Endothelial cell of umbilical vein (primary cell): ENCODE data around the gene ENTREP1. TPM values are rescaled to one million over a fixed set of nuclear protein-coding genes. Genes with fewer than 3 reads are reported as not detected.

Experiments used
- BruUV-seq: library from RNA; stranded (reverse); fragments of 400-500 nt; replicated peaks from 2 replicates; lab custom pipeline; 2021; lab: Mats Ljungman, UMichigan
- CTCF ChIA-PET: fragments of 300-600, 350-600 bp; sonication (Branson Sonifier 250); formaldehyde crosslinking; loops from one replicate; lab custom pipeline; 2021; ENCODE audit warnings: antibody characterized with exemption, inconsistent platforms; lab: Charles Lee
- POLR2A ChIA-PET: fragments of 300-600, 350-600 bp; sonication (Branson Sonifier 250); formaldehyde crosslinking; loops from one replicate; lab custom pipeline; 2021; ENCODE audit warnings: antibody characterized with exemption, inconsistent platforms; lab: Charles Lee
- DNase-seq: peaks from one replicate; pipeline ENCODE4 v3.0.0-alpha.2; 2011; ENCODE audit warnings: low read depth, low spot score
- FAIRE-seq: peaks from 2 replicates; lab custom pipeline; 2011; peaks lifted over from hg19 to GRCh38; lab: Jason Lieb, UNC
- H2AFZ ChIP-seq: 2 replicates; pipeline ENCODE4 v1.6.0; 2012; ENCODE audit warnings: low read depth, low read length, control low read depth, inconsistent platforms
- H3K27ac ChIP-seq: 2 replicates; pipeline ENCODE4 v1.5.1; 2011; ENCODE audit warnings: low read depth, mild to moderate bottlenecking, control low read depth, low read length, moderate library complexity; ENCODE audit not compliant: insufficient read depth
- H3K27me3 ChIP-seq, 2 experiments: 2 replicates each; pipeline versions ENCODE4 v1.6.0 to v1.6.1; 2011; ENCODE audit warnings: low read length in 2 of 2, mixed read lengths in 1 of 2; ENCODE audit not compliant: control insufficient read depth in 2 of 2, insufficient read depth in 2 of 2
- H3K36me3 ChIP-seq, 2 experiments: 2 replicates in 1 of 2; 3 replicates in 1 of 2; pipeline ENCODE4 v1.5.1; 2011; ENCODE audit warnings: low read length in 2 of 2, mild to moderate bottlenecking in 1 of 2, moderate library complexity in 1 of 2; ENCODE audit not compliant: control insufficient read depth in 2 of 2, insufficient read depth in 2 of 2; ENCODE audit errors: extremely low read depth in 1 of 2
- H3K4me1 ChIP-seq: 3 replicates; pipeline ENCODE4 v1.5.1; 2011; ENCODE audit warnings: mild to moderate bottlenecking, low read length; ENCODE audit not compliant: control insufficient read depth, insufficient read depth; ENCODE audit errors: extremely low read depth
- H3K4me2 ChIP-seq: 2 replicates; pipeline ENCODE4 v1.6.1; 2011; ENCODE audit warnings: low read length, control low read depth, mixed read lengths; ENCODE audit not compliant: insufficient read depth
- H3K4me3 ChIP-seq, 3 experiments: fragments of 200-600 bp in 1 of 3; sonication (generic), shearing (Covaris generic) in 1 of 3; replicated peaks in 1 of 3; 2 replicates each; pipeline ENCODE4 v1.5.1; 2011 to 2016; ENCODE audit warnings: control low read depth in 3 of 3, low read length in 3 of 3, mild to moderate bottlenecking in 2 of 3, inconsistent platforms in 1 of 3, low read depth in 1 of 3, moderate library complexity in 1 of 3; ENCODE audit not compliant: insufficient read depth in 1 of 3
- H3K79me2 ChIP-seq: 2 replicates; pipeline ENCODE4 v1.6.0; 2012; ENCODE audit warnings: low read length, inconsistent platforms; ENCODE audit not compliant: control insufficient read depth, insufficient read depth
- H3K9ac ChIP-seq: replicated peaks from 2 replicates; pipeline ENCODE3; 2011; ENCODE audit warnings: low read length, control low read depth; ENCODE audit not compliant: insufficient read depth; ENCODE audit errors: extremely low read depth
- H3K9me1 ChIP-seq: replicated peaks from 3 replicates; pipeline ENCODE4 v1.6.0; 2011; ENCODE audit warnings: mild to moderate bottlenecking, low read length; ENCODE audit not compliant: control insufficient read depth, insufficient read depth; ENCODE audit errors: extremely low read depth
- H3K9me3 ChIP-seq: replicated peaks from 2 replicates; pipeline ENCODE4 v1.5.1; 2012; ENCODE audit warnings: low read length, inconsistent platforms; ENCODE audit not compliant: control insufficient read depth, insufficient read depth
- H4K20me1 ChIP-seq: replicated peaks from 2 replicates; pipeline ENCODE3; 2011; ENCODE audit warnings: mild to moderate bottlenecking, low read length; ENCODE audit not compliant: control insufficient read depth, insufficient read depth; ENCODE audit errors: extremely low read depth
- EZH2 ChIP-seq: IDR thresholded peaks from 2 replicates; pipeline ENCODE4 v1.6.1; 2012; ENCODE audit warnings: borderline replicate concordance, low read depth, mild to moderate bottlenecking, moderate library complexity, low read length, inconsistent platforms; ENCODE audit not compliant: severe bottlenecking
- FOS ChIP-seq: IDR thresholded peaks from 2 replicates; pipeline ENCODE4 v1.6.1; 2011; ENCODE audit warnings: mild to moderate bottlenecking, low read length, moderate library complexity, borderline replicate concordance; ENCODE audit not compliant: insufficient read depth
- GATA2 ChIP-seq: IDR thresholded peaks from 2 replicates; pipeline ENCODE4 v1.7.0; 2011; ENCODE audit warnings: low read depth, mild to moderate bottlenecking, moderate library complexity, mixed read lengths, low read length; ENCODE audit not compliant: insufficient read length, insufficient read depth
- JUN ChIP-seq: IDR thresholded peaks from 2 replicates; pipeline ENCODE4 v1.6.1; 2011; ENCODE audit warnings: borderline replicate concordance, low read depth; ENCODE audit not compliant: insufficient read length, insufficient read depth
- POLR2A ChIP-seq: IDR thresholded peaks from 2 replicates; pipeline ENCODE4 v1.6.1; 2012; ENCODE audit warnings: low read depth, mild to moderate bottlenecking, control low read depth, low read length
- POLR2AphosphoS5 ChIP-seq: IDR thresholded peaks from 2 replicates; pipeline ENCODE4 v1.6.1; 2012; ENCODE audit warnings: low read depth, mild to moderate bottlenecking, control low read depth, low read length, moderate library complexity; ENCODE audit not compliant: insufficient read depth
- dilution Hi-C: fragments of 300-500 bp; cut with MboI; formaldehyde crosslinking; loops from one replicate; pipeline ENCODE4 v1.15.0; 2019; ENCODE audit warnings: low sequenced_read_pairs; ENCODE audit not compliant: extremely low pct_ligation_motif_present
- intact Hi-C: fragments of 100-400 bp; cut with micrococcal nuclease; formaldehyde crosslinking; loops from one replicate; pipeline ENCODE4 v1.10.0; 2022
- polyA plus RNA-seq, 4 experiments: library from polyadenylated mRNA; depleted of rRNA in 3 of 4; stranded (reverse) in 3 of 4; unstranded in 1 of 4; fragments of >200 nt; gene quantifications; 2 replicates each; pipeline versions ENCODE4 v1.2.1 to v1.2.3, GENCODE V29; 2011 to 2012; ENCODE audit warnings: missing spikeins in 1 of 4
- total RNA-seq: library from RNA; stranded (reverse); gene quantifications from 2 replicates; pipeline ENCODE4 v1.2.3, GENCODE V29; 2021
- TF ChIP-seq, protein P1 (sequence below), 2 donors: IDR thresholded peaks; 1 replicate in 1 of 2; 2 replicates in 1 of 2; pipeline ENCODE4 v1.5.1; 2011; ENCODE audit warnings: low read length in 2 of 2, mild to moderate bottlenecking in 2 of 2, moderate library complexity in 2 of 2, control low read depth in 1 of 2, inconsistent platforms in 1 of 2, low read depth in 1 of 2; ENCODE audit not compliant: insufficient read depth in 1 of 2; ENCODE audit errors: extremely low read depth in 1 of 2
- TF ChIP-seq, protein P2 (sequence below): IDR thresholded peaks from 2 replicates; pipeline ENCODE4 v1.6.1; 2011; ENCODE audit not compliant: insufficient read depth, insufficient read length

ENTREP1 gene
- total and polyA plus RNA-seq, 2 donors (not counting 3 experiments of a cell fraction or from before 2014, with no cell fraction given) = 7.1 to 13.5 TPM

DNA sequence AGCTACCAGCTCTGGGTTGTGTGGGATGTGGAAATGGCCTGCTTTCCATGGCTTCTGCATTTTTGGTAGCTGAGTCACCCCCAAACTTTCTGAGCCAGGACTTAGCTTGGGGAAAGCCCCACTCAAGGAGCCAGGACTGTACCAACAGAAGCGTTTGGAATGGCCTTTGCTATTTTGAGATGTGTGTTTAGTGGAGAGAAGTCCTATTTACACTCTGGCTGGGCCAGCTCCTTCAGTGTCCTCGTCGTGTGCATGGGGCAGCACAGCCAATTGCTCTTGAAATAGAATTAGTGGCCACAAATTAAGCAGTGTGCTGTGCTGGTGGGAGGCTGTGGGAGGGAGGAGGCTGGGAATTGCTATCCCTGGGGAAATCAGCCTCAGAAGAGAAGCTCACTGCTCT, 51.6 kb downstream of the ENTREP1 start:
- no peak for TF ChIP-seq FOS
- no peak for TF ChIP-seq POLR2AphosphoS5
- TF ChIP-seq, protein P1, sequence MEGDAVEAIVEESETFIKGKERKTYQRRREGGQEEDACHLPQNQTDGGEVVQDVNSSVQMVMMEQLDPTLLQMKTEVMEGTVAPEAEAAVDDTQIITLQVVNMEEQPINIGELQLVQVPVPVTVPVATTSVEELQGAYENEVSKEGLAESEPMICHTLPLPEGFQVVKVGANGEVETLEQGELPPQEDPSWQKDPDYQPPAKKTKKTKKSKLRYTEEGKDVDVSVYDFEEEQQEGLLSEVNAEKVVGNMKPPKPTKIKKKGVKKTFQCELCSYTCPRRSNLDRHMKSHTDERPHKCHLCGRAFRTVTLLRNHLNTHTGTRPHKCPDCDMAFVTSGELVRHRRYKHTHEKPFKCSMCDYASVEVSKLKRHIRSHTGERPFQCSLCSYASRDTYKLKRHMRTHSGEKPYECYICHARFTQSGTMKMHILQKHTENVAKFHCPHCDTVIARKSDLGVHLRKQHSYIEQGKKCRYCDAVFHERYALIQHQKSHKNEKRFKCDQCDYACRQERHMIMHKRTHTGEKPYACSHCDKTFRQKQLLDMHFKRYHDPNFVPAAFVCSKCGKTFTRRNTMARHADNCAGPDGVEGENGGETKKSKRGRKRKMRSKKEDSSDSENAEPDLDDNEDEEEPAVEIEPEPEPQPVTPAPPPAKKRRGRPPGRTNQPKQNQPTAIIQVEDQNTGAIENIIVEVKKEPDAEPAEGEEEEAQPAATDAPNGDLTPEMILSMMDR (IDR thresholded peaks at IDR 0.05; ENCODE audit: extremely low read depth in 1 of 2, insufficient read depth in 1 of 2, low read depth in 1 of 2, low read length in 2 of 2) = no peak
- no peak for TF ChIP-seq POLR2A
- no peak for TF ChIP-seq GATA2
- TF ChIP-seq EZH2 = no peak
- TF ChIP-seq, protein P2, sequence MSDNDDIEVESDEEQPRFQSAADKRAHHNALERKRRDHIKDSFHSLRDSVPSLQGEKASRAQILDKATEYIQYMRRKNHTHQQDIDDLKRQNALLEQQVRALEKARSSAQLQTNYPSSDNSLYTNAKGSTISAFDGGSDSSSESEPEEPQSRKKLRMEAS = no peak
- TF ChIP-seq JUN = peak; percentile 44
- H3K9me3 ChIP-seq = no peaks in the 10 kb centered on the region
- intact Hi-C loops = no loop called here
- H3K4me1 ChIP-seq = peaks cover 28% of the 10 kb centered on the region
- H4K20me1 ChIP-seq = no peaks in the 10 kb centered on the region
- ChIA-PET CTCF (interaction anchor here (0.6 kb wide), 1 partner anchor 12 kb away, joined by 3 read pairs; no protein-coding TSS in a partner anchor), POLR2A (no interaction called here)
- H3K9me1 ChIP-seq = no peaks in the 10 kb centered on the region
- H2AFZ ChIP-seq = peak overlapping the region; percentile 7
- dilution Hi-C loops = no loop called here
- H3K27ac ChIP-seq = no peak overlapping the region
- no peak overlapping the region for H3K4me2 ChIP-seq
- H3K27me3 ChIP-seq = no peaks in the 10 kb centered on the region
- no peak overlapping the region for H3K4me3 ChIP-seq
- no TSS peak for BruUV-seq
- no peak overlapping the region for H3K9ac ChIP-seq
- no peaks in the 10 kb centered on the region for H3K79me2 ChIP-seq
- FAIRE-seq (peak; percentile 77), DNase-seq (peak; percentile 48)
- no peaks in the 10 kb centered on the region for H3K36me3 ChIP-seq
